Measurements from ENCODE around the gene ZNF358. TPM values are rescaled to one million over a fixed set of nuclear protein-coding genes. Genes with fewer than 3 reads are reported as not detected.

ZNF358 gene
- total and polyA plus RNA-seq, 2 of the 13 experiments (the other 11 are each of a cell fraction or from before 2014, with no cell fraction given): 9.1 to 37.0 TPM

- TF ChIP-seq ZNF674 (CRISPR knock-in tag; IDR thresholded peaks at IDR 0.05; ENCODE audit: low read depth) (no peak), CAMTA2 (CRISPR knock-in tag; IDR thresholded peaks at IDR 0.05; ENCODE audit: borderline replicate concordance) (no peak), ZSCAN12 (CRISPR knock-in tag; IDR thresholded peaks at IDR 0.05) (no peak), ZNF790 (CRISPR knock-in tag; IDR thresholded peaks at IDR 0.05; ENCODE audit: borderline replicate concordance) (no peak), ZNF639 (CRISPR knock-in tag; conservative IDR thresholded peaks at IDR 0.05) (no peak), ZNF3 (CRISPR knock-in tag; IDR thresholded peaks at IDR 0.05) (no peak), ZNF329 (CRISPR knock-in tag; IDR thresholded peaks at IDR 0.05; ENCODE audit: low read depth) (0 out of 2 replicates have a peak, but pooled peaks have one; percentile 19), SIX4 (CRISPR knock-in tag; IDR thresholded peaks at IDR 0.05) (no peak), ZSCAN29 (CRISPR knock-in tag; conservative IDR thresholded peaks at IDR 0.05) (no peak), MYPOP (CRISPR knock-in tag; IDR thresholded peaks at IDR 0.05) (no peak), PLRG1 (conservative IDR thresholded peaks at IDR 0.05) (no peak), ZNF543 (CRISPR knock-in tag; IDR thresholded peaks at IDR 0.05) (no peak), XRCC5 (optimal IDR thresholded peaks at IDR 0.05; ENCODE audit: low read length) (no peak), ZNF280B (CRISPR knock-in tag; IDR thresholded peaks at IDR 0.05; ENCODE audit: borderline replicate concordance) (no peak), FOXM1 (CRISPR knock-in tag; IDR thresholded peaks at IDR 0.05) (no peak), ZNF503 (CRISPR knock-in tag; IDR thresholded peaks at IDR 0.05) (no peak), MAFK (conservative IDR thresholded peaks at IDR 0.05 in 1 of 2, IDR thresholded peaks at IDR 0.05 in 1 of 2; ENCODE audit: low read length in 2 of 2) (no peak), ARID3A (IDR thresholded peaks at IDR 0.05; ENCODE audit: low read depth, low read length) (no peak), FOXJ3 (CRISPR knock-in tag; IDR thresholded peaks at IDR 0.05; ENCODE audit: borderline replicate concordance) (no peak), ATRX (CRISPR knock-in tag; IDR thresholded peaks at IDR 0.05; ENCODE audit: borderline replicate concordance) (no peak), PHF8 (CRISPR knock-in tag; IDR thresholded peaks at IDR 0.05) (0 out of 2 replicates have a peak, but pooled peaks have one; percentile 38), GFI1 (CRISPR knock-in tag; IDR thresholded peaks at IDR 0.05; ENCODE audit: borderline replicate concordance) (no peak), ARNT (IDR thresholded peaks at IDR 0.05) (no peak)
Measured at GRCh38 chr19:7515645-7516151, at the start of gene ZNF358 (continued).

Data from HepG2 (cell line).